Retina (tissue), 1 donor: ENCODE results near the gene ZDHHC1.
A peak's percentile ranks its signal among the peaks of the same experiment; 100 is the strongest.
"Not testable (repeated sequence)": the region's sequence is repeated elsewhere in the genome, so short reads cannot be mapped to it uniquely, and the experiment has no call there.

Experiments
- DNase-seq: peaks from one replicate; pipeline ENCODE4 v3.0.0-alpha.2; 2016

The ZDHHC1 gene

DNA sequence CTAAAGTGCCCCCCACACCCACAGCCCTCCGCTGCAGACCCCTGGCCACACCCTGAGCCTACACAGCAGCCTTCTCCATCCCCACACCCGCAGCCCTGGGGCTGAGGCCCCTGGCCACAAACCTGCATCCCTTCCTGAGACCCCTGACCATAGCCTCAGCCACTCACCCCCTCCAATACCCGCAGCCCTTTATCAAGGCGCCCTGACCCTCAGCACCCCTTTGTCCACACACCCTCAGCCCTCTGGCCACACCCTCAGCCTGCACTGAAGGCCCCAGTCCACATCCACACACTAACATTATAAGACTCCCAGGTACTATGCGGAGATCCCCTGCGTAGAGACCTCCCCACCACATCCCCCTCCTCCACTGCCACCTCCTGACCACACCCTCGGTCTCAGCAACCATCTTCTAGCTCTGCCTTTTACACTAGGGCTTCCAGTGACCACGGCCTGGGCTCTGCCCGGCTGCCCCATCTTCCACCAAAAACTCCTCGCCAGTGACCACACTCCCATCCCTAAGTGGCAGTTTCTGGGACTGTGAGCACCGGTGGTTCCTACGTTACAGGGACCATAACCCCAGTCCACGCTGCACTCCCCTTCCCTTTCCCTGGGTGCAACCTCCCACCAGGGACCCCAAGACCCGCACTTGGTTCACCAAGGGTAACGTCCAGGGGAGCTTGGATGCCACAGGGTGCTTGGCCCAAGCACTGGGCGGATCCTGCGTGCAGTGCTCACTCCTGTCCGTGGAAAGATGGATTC, 23.8 kb downstream of the ZDHHC1 start:
- peak; percentile 41 for DNase-seq

DNA sequence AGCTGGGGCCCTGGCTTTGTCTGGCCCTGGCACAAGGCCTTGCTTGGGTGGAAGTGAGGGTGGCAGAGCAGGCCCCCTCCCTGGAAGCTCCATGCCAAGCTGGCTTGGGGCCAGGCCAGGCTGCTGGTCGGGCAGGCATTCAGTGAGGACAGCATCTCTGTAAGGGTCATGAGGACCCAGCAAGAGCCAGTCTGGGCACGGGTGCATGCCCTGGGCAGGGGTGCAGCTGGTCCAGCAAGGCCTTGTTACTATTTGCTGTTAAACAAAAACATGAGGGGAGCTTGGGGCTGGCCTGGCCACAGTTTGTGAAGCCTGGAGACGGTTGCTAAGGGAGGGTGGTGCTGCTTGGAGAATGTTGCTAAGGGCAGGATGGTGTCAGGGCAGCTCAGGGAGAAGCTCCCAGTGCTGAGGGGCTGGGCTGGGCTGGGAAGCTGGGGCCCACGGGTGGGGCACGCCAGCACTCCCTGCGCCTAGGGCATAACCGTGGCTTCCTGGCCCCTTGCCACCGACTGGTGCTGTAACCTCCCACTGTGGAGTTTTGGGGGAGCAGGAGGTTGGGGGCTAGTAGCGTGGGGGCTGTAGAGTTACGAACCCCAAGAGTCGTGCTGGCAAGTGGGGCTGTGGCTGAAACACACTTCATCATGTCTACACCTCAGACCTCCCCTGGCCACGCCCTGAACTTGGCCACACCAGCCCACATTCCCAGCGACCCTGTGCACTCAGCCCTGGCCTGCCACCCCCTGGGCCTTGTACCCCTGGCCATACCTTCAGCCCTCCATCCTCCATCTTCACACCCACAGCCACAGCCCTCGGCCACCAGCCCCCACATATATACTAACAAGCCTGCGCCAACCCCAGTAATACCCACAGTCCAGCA, 24.6 kb downstream of the ZDHHC1 start:
- peak; percentile 49 for DNase-seq

DNA sequence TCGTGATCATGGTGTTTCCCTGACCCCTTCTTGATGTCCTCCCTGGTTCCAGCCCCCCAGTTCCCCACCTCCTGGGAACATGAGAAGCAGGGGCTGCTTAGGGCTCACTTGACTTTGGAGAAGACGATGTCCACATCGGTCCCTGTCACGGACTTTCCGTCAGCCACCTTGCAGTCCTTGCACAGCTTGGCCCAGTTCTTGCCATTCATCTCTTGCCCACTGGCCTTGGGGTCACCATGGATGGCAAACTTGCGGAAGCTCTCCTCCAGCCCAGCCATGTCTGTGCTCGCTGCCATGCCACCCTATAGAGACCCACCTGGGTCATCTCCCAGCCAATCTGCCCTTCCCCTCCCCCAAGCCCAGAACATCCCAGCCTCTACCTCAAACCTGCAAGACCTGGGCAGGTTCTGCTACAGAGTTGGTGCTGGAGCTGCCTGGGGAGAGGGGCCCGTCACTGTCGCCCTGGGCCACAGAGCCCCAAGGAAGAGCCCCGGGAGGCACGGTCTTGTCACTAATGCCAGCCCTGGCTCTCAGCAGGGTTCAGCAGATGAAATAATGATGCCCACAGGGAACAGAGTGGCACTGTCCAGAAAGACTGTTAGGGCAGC, 25.4 kb downstream of the ZDHHC1 start:
- DNase-seq, result no peak

DNA sequence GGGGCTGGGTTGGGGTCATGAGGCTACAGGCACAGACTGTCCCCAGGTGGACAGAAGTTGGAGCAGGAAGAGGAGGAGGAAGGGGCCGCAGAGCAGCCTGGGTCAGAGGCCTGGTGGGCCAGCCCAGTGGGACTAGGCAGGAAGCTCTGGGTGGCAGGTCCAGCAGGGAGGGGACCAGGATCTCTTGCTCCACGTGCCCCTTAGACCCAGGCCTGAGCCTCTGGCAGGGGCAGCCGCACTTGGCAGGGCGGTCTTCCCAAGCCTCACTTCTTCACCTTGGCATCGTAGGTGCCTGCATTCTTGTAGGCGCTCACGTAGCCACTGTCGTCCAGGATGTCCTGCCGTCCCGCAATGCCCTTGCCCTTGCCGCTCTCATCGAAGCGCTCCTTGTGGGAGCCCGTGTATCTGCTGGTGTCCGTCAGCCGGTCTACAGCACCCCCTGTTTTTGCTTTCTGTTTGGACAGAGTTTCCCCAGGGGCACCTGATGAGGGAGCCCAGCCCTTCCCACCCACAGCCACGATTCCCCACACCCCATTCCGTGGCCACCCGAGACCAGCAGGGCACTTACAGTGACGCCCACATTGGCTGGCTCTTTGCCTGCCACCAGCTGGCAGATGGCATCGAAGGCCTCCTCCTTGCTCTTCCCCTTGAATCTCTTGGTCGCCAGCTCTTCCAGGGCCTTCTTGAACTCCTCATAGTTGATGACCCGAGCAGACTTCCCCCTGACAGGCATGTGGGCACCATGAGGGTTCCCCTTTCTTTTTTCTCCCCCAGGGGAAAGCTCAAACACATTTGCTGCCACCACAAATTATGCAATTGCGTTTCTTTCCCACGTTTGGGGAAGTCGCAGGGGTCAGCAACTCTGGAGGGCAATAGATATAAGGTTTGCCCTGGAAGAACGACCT, 26.1 kb downstream of the ZDHHC1 start:
- DNase-seq, result no peak

DNA sequence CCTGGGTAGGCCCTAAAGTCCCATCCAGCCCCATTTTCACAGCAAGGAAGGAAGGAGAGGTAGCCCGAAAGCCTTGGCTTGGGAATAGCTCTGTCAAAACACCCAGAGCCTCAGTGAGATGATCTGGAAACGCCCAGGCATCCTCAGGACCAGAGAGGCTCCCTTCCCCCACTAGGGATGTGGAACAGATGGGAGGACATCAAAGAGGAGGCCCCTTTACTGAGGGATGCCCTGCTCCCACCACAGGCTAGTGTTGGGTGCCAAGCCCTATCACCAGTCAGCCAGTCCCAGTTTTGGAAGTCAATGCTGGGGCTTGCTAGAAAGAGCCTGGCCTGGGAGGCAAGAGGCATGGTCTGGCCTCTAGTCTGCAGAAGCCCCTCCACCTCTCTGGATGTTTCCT, 27.7 kb downstream of the ZDHHC1 start:
- DNase-seq, result no peak

DNA sequence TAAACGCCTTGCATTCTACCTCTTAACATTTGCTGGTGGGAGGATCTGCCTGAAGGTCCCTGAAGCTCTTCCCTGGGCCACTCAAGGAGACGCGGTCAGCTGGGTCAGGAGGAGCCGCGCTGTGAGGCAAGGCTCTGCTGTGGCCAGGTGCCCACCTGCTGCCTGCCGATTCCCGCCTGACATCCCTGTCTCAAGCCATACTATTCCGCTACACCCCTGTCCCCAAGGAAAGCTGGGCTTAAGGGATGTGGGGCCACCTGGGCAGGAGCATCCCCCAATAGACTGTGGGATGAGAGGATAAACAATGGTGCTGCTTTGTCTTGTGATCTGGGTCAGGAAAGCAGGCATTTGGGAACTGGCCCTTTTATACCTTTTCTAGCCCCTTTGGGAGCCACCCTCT, 28.1 kb downstream of the ZDHHC1 start:
- no peak for DNase-seq

DNA sequence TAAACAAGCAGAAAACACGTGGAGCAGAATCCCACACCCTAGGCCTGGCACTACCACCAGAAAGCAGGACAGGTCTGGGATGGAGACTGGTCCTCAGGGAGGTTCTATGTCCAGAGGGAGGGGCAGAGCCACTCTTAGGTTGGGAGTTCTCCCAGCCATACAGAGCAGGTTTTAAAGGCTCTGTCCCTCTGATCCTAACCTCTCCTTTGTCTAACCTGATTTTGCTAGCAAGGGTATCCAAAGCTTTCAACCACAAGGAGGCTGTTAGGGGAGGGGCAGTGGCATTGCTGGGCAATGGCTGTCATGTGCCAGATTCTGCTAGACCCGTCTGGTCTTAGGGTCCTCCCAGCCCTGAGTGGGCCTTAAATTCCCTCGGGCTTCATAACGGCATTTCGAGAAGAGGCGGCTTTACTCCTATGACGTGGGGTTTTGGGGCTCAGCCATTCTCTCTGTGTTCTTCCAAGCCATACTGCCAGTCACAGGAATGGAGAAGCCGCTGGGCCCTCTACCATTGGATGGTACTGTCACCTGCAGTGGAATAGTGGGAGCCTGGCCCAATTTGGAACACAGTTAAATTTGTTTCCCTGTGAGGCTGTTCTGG, 28.7 kb downstream of the ZDHHC1 start:
- no peak for DNase-seq

DNA sequence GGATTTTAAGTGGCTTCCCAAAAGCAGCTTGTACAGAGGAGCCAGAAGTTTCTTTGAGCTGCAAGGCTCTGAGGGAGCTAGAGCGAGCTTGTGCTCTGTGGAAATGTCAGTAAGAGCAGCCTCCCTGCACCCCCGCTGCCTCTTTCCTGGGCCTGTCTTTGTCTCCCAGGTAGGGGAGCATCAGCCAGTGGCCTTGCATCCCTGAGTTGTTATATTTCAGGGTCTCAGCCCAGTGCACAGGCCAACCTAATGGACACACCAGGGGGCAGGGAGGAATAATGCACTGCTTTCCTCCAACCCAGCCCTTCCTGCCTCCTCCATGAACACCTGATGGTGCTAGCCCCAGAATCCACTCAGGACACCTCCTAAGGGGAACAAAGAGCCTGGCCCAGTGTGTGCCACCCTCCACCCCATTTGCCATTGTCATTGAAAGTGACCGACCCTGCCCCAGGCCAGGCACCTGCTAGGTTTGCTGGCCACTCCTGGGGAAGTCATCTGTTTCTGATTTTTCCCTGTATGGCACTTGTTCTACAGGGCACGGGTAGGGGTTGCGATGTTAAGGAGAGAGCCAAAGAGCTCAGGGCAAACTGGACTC, 29.3 kb downstream of the ZDHHC1 start:
- no peak for DNase-seq

DNA sequence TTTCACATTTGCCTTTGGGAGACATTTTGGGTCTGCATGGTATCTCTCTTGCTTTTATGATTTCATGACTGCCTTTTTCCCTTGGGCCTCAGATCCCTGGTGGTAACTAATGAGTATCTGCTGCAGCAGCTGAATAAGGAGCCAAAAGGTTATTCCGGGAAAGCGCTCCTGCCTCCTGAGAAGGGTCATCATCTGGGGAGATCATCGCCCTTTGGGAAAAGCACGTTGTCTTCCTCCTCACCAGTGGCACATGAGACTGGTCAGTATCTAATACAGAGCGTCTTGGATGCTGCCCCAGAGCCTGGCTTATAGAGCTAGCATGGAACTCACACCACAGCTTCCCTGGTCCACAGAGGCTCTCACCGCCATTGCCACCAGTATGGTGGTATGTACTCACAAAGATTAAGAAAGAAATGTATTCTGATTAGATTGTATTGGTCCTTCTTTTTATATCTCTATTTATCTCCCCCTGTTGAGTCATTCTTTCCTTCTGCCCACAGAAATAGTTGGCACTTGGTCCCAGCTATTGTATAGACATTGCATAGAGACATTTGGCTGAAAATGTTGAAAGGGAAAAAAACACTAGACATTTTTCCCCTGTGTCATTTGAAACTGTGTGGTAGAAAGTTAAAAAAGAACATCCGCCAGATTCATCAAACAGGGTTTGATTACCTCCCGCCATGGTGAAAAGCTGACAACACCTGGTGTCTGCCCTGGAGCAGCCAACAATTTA, 31.3 kb downstream of the ZDHHC1 start:
- DNase-seq, result no peak

DNA sequence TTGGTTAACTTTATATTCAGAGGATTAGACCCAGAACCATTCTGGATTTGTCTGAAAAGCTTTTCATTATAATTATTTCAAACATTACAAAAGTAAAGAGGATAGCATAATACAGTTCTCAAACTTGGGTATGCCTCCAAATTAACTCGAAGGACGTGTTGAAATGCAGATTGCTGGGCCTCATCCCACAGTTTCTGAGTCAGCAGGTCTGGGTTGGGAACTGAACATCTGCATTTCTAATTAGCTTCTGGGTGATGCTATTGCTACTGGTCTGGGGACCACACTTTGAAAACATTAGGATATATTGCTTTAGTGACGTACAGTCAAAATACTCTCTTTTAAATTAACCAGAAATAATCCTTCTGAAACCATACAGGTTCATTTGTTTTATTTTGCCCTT, 33.0 kb downstream of the ZDHHC1 start:
- no peak for DNase-seq

DNA sequence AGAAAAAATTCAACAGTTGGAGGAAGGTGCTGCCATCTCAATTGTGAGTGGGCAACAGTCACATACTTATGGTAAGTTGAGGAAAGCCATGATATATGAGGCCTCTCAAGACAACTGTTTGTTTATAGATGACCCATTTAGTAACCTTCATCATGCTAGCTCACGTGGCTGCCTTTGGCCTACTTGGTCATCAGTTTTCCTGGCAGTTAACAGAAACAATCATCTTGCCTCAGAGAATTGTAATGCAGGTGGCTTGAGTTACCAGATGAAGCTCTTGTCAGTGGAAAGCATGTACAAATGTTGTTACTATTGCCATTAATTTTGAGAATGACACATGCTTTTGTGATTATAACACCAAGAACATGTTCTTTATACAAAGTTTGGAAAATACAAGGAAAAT, 37.6 kb downstream of the ZDHHC1 start:
- no peak for DNase-seq

DNA sequence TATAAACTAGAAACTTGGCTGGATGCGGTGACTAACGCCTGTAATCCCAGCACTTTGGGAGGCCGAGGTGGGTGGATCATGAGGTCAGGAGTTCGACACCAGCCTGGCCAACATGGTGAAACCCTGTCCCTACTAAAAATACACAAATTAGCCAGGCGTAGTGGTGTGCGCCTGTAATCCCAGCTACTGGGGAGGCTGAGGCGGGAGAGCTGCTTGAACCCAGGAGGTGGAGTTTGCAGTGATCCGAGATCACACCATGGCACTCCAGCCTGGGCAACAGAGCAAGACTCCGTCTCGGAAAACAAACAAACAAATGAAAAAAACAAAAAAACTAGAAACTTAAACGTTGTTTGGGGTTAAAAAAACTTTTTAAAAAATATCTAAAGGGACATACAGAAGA, 40.3 kb downstream of the ZDHHC1 start:
- not testable (repeated sequence) for DNase-seq

DNA sequence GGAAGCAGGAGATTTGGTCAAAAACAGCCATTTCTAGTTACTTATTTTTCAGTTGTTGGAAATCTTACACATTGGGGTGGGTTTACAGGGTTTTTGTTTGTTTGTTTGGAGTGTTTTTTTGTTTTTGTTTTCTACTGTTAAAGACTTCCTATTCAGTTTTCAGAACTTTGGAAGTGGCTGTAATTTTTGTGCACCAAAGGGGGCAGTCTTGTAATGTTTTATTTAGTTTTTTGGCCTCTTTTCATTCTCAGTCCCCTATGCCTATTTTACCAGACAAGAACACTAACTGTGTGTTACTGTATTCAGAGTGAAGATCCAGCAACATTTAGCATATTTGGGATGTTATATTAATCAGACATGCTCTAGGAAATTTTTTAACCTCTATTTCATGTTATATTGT, 43.6 kb downstream of the ZDHHC1 start:
- DNase-seq, result peak; percentile 40

DNA sequence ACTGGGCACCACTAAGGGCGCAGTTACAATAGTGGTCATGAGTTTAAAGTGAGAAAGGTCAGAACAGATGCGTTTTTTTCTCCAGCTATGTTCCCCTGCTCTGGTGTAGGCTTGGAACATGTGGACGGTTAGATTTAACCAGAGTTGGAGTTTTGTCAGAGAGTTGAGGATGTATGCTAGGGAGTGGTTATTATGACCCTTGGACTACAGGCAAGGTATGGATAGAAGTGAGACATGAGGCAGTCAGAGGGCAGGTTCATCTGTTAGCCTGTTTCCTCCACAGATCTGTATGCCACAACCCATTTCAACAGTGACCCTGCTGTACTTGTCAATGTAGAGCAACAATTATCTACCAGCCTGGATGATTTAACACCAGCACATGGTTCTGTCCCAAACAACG, 45.6 kb downstream of the ZDHHC1 start:
- no peak for DNase-seq

DNA sequence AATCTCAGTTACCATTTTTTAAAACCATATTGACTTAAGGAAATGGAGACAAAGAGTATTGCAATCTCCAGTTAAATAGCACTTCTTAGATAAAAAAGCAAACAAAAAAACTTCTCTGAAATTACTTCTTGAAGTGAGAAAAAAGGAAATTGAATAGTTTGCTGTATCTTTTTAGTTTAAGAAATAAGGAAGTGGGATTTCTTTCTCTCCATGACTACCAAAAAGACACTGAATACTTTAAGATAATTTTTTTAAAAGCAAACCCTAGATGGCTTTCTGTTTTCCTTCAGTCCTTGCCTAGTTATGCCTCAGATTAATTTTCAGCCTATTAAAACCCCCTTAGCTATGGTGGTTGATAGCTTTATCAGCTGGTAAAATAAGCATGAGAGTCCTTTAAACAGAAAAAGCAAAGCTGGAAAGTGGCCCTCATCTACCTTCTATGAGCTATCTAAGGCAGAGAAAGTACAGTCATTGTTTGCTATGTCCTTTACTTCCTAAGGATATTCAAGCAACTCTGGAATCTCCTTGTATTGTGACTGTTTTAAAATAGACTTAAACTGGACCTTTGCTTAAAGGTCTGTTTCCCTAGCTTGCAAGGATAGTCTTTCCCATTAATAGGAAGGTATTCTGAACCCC, 51.6 kb downstream of the ZDHHC1 start:
- DNase-seq, result no peak

DNA sequence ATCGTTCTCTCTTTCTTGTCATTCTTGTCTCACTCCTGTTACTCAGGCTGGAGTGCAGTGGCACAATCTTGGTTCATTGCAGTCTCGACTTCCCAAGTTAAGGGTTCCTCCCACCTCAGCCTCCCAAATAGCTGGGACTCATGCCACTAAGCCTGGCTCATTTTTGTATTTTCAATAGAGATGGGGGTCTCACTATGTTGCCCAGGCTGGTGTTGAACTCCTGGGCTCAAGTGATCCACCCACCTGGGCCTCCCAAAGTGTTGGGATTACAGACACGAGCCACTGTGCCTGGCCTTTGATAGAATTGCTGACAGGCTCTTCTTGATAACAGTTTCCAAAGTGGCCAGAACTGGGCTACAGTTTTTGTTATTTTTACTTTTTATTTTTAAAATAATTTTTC, 55.2 kb downstream of the ZDHHC1 start:
- DNase-seq, result no peak

DNA sequence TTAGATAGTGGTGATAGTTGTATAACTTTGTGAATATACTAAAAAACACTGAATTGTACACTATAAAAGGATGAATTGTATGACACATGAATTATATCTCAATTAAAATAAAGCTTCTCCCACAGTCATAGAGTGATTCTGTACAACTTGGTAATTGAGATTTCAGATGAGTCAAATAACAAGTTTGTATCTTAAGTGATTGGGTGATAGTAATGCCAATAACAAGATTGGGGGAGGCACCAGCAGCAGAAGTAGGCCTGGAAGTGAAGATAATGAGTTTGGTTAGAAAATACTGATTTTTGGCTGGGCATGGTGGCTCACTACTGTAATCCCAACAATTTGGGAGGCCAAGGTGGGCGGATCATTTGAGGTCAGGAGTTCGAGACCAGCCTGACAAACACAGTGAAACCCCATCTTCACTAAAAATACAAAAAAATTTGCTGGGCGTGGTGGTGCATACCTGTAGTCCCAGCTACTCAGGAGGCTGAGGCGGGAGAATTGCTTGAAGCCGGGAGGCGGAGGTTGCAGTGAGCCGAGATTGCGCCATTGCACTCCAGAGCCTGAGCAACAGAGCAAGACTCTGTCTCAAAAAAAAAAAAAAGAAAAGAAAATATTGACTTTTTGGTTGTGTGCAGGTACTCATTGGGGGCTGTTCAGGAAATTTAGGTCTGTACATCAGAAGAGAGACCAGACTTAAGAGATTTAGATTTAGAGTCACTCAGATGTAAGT, 56.6 kb downstream of the ZDHHC1 start:
- DNase-seq, result not testable (repeated sequence)

DNA sequence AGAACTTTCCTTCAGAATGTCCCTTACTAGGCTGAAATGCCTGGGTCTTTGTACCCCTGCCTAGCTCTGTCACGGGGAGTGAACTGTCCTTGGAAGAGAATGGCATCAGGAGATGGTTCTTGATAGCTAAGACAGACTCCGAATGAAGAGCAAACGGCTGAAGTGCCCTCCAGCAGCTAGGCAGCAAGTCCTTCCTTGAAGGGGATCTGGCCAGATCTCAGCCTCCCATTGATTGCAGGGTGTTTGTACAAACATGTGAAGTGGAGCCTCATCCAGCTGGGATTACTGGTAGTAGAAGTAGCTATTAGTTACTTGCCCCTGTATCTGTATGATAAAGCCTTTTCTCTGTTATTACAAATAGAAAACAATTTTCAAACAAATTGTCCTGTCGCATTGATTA, 58.7 kb downstream of the ZDHHC1 start:
- no peak for DNase-seq

DNA sequence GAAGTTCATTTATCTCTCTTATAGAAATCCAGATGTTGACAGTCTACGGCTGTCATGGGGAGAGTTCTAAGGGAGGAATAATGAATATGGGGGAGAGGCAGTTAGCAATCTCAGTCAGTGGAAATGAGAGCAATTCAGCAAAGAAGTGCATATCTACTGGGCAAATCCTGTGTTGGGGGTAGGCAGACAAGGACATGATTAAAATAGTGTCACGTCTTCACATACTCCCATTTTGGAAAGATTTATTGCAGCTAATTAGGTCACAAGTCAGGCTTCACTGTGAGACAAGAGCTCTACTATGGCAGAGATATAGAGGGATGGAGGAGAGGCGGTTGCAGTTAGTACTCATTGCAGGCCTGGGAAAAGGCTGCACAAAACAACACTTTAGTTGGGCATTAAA, 59.9 kb downstream of the ZDHHC1 start:
- no peak for DNase-seq

DNA sequence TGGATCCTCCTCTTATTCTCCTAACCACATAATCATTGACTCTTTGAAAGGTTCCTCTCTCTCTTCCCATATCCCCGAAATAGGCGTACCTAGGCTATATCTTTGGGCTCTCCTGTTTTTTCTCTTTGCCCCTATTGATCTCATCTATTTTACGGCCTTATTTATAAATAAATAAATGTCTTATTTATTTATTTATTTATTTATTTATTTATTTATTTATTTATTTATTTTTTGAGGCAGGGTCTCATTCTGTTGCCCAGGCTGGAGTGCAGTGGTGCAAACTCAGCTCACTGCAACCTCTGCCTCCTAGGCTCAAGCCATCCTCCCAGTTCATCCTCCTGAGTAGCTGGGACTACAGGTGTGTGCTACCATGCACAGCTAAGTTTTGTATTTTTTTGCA, 63.8 kb downstream of the ZDHHC1 start:
- DNase-seq, result not testable (repeated sequence)
